SK-N-SH (cell line): ENCODE results near the gene C6orf120.

ENCODE experiments used
- JUND ChIP-seq: IDR thresholded peaks from 2 replicates; pipeline ENCODE4 v1.4.0; 2012
- MAX ChIP-seq: IDR thresholded peaks from 2 replicates; pipeline ENCODE4 v1.4.0; 2012; ENCODE audit warnings: low read depth
- MEF2A ChIP-seq: IDR thresholded peaks from 2 replicates; pipeline ENCODE4 v1.4.0; 2012; ENCODE audit warnings: low read depth, borderline replicate concordance
- POLR2AphosphoS5 ChIP-seq: IDR thresholded peaks from 2 replicates; pipeline ENCODE4 v1.6.1; 2012; ENCODE audit warnings: low read depth, low read length
- SIN3A ChIP-seq: IDR thresholded peaks from 2 replicates; pipeline ENCODE4 v1.6.1; 2012; ENCODE audit warnings: low read depth, mild to moderate bottlenecking, low read length, moderate library complexity, borderline replicate concordance
- TF ChIP-seq, protein P1 (sequence below): fragments of 200-600 bp; sonication (generic); IDR thresholded peaks from 2 replicates; pipeline ENCODE4 v1.6.1; 2017; ENCODE audit warnings: antibody characterized with exemption, mild to moderate bottlenecking, moderate library complexity

DNA sequence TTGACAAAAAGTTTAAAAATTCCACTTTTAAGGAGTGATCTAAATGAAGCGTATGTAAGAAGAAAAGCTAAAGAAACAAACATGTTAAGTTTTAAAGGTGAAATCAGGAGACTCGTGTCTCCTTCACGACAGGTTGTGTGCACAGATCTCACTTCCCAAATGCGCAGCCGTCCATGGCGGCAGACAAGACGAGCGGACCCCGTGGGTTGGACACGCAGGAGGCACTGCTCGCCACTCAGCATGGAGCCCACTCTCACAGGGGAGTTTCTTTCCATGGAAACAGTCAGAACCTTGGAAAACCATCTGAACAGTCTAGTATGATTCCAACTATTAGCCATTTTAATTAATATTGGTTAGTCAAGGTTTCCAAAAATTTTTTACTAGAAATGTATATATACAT is 49.0 kb upstream of the C6orf120 start:
- TF ChIP-seq, protein P1, sequence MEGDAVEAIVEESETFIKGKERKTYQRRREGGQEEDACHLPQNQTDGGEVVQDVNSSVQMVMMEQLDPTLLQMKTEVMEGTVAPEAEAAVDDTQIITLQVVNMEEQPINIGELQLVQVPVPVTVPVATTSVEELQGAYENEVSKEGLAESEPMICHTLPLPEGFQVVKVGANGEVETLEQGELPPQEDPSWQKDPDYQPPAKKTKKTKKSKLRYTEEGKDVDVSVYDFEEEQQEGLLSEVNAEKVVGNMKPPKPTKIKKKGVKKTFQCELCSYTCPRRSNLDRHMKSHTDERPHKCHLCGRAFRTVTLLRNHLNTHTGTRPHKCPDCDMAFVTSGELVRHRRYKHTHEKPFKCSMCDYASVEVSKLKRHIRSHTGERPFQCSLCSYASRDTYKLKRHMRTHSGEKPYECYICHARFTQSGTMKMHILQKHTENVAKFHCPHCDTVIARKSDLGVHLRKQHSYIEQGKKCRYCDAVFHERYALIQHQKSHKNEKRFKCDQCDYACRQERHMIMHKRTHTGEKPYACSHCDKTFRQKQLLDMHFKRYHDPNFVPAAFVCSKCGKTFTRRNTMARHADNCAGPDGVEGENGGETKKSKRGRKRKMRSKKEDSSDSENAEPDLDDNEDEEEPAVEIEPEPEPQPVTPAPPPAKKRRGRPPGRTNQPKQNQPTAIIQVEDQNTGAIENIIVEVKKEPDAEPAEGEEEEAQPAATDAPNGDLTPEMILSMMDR, result no peak
- no peak for TF ChIP-seq SIN3A
- TF ChIP-seq POLR2AphosphoS5, result no peak
- TF ChIP-seq MAX, result no peak
- no peak for TF ChIP-seq MEF2A
- TF ChIP-seq JUND, result no peak
